MCF 10A (cell line): ENCODE measurements around the gene VAC14. TPM values are rescaled to one million over a fixed set of nuclear protein-coding genes. Genes with fewer than 3 reads are reported as not detected.
A peak's percentile ranks its signal among the peaks of the same experiment; 100 is the strongest.
"Not testable (repeated sequence)": the region's sequence is repeated elsewhere in the genome, so short reads cannot be mapped to it uniquely, and the experiment has no call there.

Experiments used
- BruUV-seq: library from RNA; stranded (reverse); fragments of 400-500 nt; replicated peaks from 2 replicates; lab custom pipeline; 2021; lab: Mats Ljungman, UMichigan
- CTCF ChIA-PET: fragments of 300-600 bp; sonication (Branson Sonifier 250); formaldehyde crosslinking; extraction: SDS; loops from one replicate; lab custom pipeline; 2021; ENCODE audit warnings: antibody characterized with exemption, inconsistent platforms; lab: Yijun Ruan, JAX
- POLR2A ChIA-PET: fragments of 300-600, 350-650 bp; sonication (Branson Sonifier 250); formaldehyde crosslinking; extraction: SDS; loops from one replicate; lab custom pipeline; 2020; ENCODE audit warnings: antibody characterized with exemption, inconsistent platforms; lab: Yijun Ruan, JAX
- DNase-seq: peaks from one replicate; pipeline ENCODE4 v3.0.0-alpha.2; 2018; ENCODE audit not compliant: unreplicated experiment
- H3K27ac Mint-ChIP-seq: one replicate; pipeline ENCODE4 v1.8.0; 2022; ENCODE audit warnings: mild to moderate bottlenecking, low read depth, mixed read lengths; ENCODE audit not compliant: unreplicated experiment
- H3K27me3 Mint-ChIP-seq: one replicate; pipeline ENCODE4 v1.8.0; 2022; ENCODE audit warnings: mixed read lengths; ENCODE audit not compliant: insufficient read depth, unreplicated experiment
- H3K36me3 Mint-ChIP-seq: one replicate; pipeline ENCODE4 v1.8.0; 2022; ENCODE audit warnings: mild to moderate bottlenecking, moderate library complexity, mixed read lengths; ENCODE audit not compliant: insufficient read depth, unreplicated experiment
- H3K4me1 Mint-ChIP-seq: one replicate; pipeline ENCODE4 v1.8.0; 2022; ENCODE audit warnings: mixed read lengths; ENCODE audit not compliant: insufficient read depth, unreplicated experiment
- H3K4me3 Mint-ChIP-seq: one replicate; pipeline ENCODE4 v1.8.0; 2022; ENCODE audit warnings: mild to moderate bottlenecking, moderate library complexity, mixed read lengths; ENCODE audit not compliant: unreplicated experiment
- H3K9me3 Mint-ChIP-seq: one replicate; pipeline ENCODE4 v1.8.0; 2022; ENCODE audit warnings: mixed read lengths; ENCODE audit not compliant: unreplicated experiment
- CTCF ChIP-seq: fragments of 200-600 bp; IDR thresholded peaks from one replicate; pipeline ENCODE4 v1.8.0; 2022; ENCODE audit warnings: antibody characterized with exemption, mild to moderate bottlenecking; ENCODE audit not compliant: unreplicated experiment
- intact Hi-C: fragments of 100-400 bp; cut with micrococcal nuclease; formaldehyde crosslinking; loops from 2 replicates; pipeline ENCODE4 v1.14.1; 2022
- total RNA-seq: library from RNA; stranded (reverse); gene quantifications from 2 replicates; pipeline ENCODE4 v1.2.3, GENCODE V29; 2022

Gene VAC14
- total RNA-seq, 1 experiment from 2014 or later = 25.5 TPM

GRCh38 chr16:70746040-70746707 is 54.8 kb downstream of the VAC14 start:
- Mint-ChIP-seq H3K27me3 (no peaks in the 10 kb centered on the region), H3K4me3 (peak overlapping the region; percentile 22), H3K4me1 (peaks cover 32% of the 10 kb centered on the region), H3K27ac (peak overlapping the region; percentile 44), H3K36me3 (peaks cover 5% of the 10 kb centered on the region), H3K9me3 (no peaks in the 10 kb centered on the region)
- CTCF ChIA-PET = interaction anchor here (0.6 to 2.1 kb wide), 4 partner anchors 24 to 68 kb away, joined by 3 to 8 read pairs (median 4); no protein-coding TSS in a partner anchor
- intact Hi-C loops = loop anchor here (1.0 kb wide), 1 partner anchor 14 kb away; no protein-coding TSS in a partner anchor
- no peak for TF ChIP-seq CTCF
- no TSS peak for BruUV-seq
- peak; percentile 90 for DNase-seq
- POLR2A ChIA-PET = interaction anchor here (0.8 to 1.9 kb wide), 7 partner anchors 12 to 61 kb away, joined by 3 to 16 read pairs (median 5); no protein-coding TSS in a partner anchor

GRCh38 chr16:70745536-70746025 is 55.4 kb downstream of the VAC14 start:
- no peak for TF ChIP-seq CTCF
- Mint-ChIP-seq H3K4me3 (no peak overlapping the region), H3K36me3 (peaks cover 5% of the 10 kb centered on the region), H3K27ac (peak overlapping the region; percentile 44), H3K9me3 (no peaks in the 10 kb centered on the region), H3K27me3 (no peaks in the 10 kb centered on the region), H3K4me1 (peaks cover 32% of the 10 kb centered on the region)
- no peak for DNase-seq
- intact Hi-C loops = loop anchor here (1.0 kb wide), 1 partner anchor 15 kb away; no protein-coding TSS in a partner anchor
- ChIA-PET POLR2A (interaction anchor here (1.9 kb wide), 1 partner anchor 31 kb away, joined by 16 read pairs; no protein-coding TSS in a partner anchor), CTCF (interaction anchor here (0.6 to 2.1 kb wide), 3 partner anchors 25 to 68 kb away, joined by 3 to 8 read pairs (median 4); no protein-coding TSS in a partner anchor)
- no TSS peak for BruUV-seq

GRCh38 chr16:70744366-70744765 is 56.6 kb downstream of the VAC14 start:
- intact Hi-C loops = no loop called here
- no TSS peak for BruUV-seq
- ChIA-PET POLR2A (interaction anchor here (0.9 to 1.0 kb wide), 2 partner anchors 26 to 27 kb away, joined by 3 to 4 read pairs; no protein-coding TSS in a partner anchor), CTCF (interaction anchor here (0.6 to 0.8 kb wide), 2 partner anchors 9 to 26 kb away, joined by 3 read pairs; no protein-coding TSS in a partner anchor)
- TF ChIP-seq CTCF = no peak
- DNase-seq = no peak
- peaks cover 32% of the 10 kb centered on the region for H3K4me1 Mint-ChIP-seq
- H3K27me3 Mint-ChIP-seq = no peaks in the 10 kb centered on the region
- H3K4me3 Mint-ChIP-seq = no peak overlapping the region
- H3K27ac Mint-ChIP-seq = no peak overlapping the region
- H3K36me3 Mint-ChIP-seq = peaks cover 5% of the 10 kb centered on the region
- no peaks in the 10 kb centered on the region for H3K9me3 Mint-ChIP-seq

- no peak for TF ChIP-seq CTCF
- BruUV-seq = no TSS peak
- CTCF ChIA-PET = interaction anchor here (1.0 to 1.3 kb wide), 3 partner anchors 26 to 614 kb away, joined by 3 read pairs; no protein-coding TSS in a partner anchor
- Mint-ChIP-seq H3K9me3 (no peaks in the 10 kb centered on the region), H3K4me3 (no peak overlapping the region), H3K36me3 (peaks cover 10% of the 10 kb centered on the region), H3K27me3 (no peaks in the 10 kb centered on the region), H3K4me1 (peaks cover 26% of the 10 kb centered on the region), H3K27ac (no peak overlapping the region)
- DNase-seq = no peak
- POLR2A ChIA-PET = interaction anchor here (0.9 to 1.0 kb wide), 2 partner anchors 26 to 27 kb away, joined by 3 to 4 read pairs; no protein-coding TSS in a partner anchor
- intact Hi-C loops = no loop called here
These were observed 57.2 kb downstream of the VAC14 start for GRCh38 chr16:70743791-70744190.

- peaks cover 18% of the 10 kb centered on the region for H3K4me1 Mint-ChIP-seq
- DNase-seq, BruUV-seq, H3K4me3 Mint-ChIP-seq, POLR2A ChIA-PET, H3K9me3 Mint-ChIP-seq, H3K27ac Mint-ChIP-seq, intact Hi-C loops, H3K27me3 Mint-ChIP-seq: not testable (repeated sequence)
- CTCF ChIA-PET = interaction anchor here (0.6 to 1.3 kb wide), 7 partner anchors 27 to 879 kb away, joined by 3 to 4 read pairs (median 3); no protein-coding TSS in a partner anchor
- H3K36me3 Mint-ChIP-seq = peaks cover 11% of the 10 kb centered on the region
These were observed 58.0 kb downstream of the VAC14 start for GRCh38 chr16:70742967-70743366.
